ENCODE measurements around the gene ENDOV.

DNA sequence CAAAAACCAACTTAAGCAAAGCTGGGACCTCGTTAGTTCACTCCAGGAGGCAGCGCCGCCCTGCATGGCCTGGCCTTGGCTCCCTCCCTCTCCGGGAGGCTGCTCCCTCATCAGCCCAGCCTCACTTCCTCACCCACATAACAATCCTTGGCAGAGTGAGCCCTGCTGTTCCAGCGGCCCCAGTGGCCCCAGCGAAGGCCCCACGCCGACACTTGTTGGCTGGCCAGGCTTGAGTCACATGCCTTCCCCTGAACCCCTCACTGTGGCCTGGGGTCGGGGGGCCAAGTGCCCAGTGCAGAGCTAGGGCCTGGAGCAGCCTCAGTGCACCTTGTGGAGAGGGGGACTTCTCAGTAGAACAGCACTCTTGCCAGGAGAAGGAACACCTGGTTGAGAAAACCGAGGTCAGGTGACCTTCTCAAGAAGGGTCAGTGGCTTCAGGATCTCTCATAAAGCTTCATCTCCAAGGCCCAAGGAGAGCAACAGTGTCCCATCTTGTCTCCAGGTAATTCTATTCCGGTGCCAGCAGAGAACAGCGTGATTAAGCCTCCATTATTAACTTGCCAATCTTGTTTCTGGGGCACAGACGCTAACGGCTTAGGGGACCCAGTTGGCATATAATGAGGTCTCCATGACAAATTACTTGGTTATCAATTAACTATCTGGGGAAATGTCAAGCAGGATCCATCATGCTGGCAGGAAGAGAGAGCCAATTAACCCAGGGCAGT, 26.8 kb downstream of the ENDOV start:
- TF ChIP-seq POLR2A (IDR thresholded peaks at IDR 0.05; ENCODE audit: low read depth, low read length) (no peak), POLR2AphosphoS5 (IDR thresholded peaks at IDR 0.05; ENCODE audit: low read depth, low read length) (no peak)

All from GM12891 (cell line).